B cell (primary cell): ENCODE results near the gene TEF. TPM values are rescaled to one million over a fixed set of nuclear protein-coding genes. Genes with fewer than 3 reads are reported as not detected.

Experiments
- ATAC-seq: fragments of 200-7000 bp; cut with Tn5 transposase; one replicate; pipeline ENCODE4 v1.10.0; 2021; ENCODE audit warnings: low read depth, mild to moderate bottlenecking, moderate number of reproducible peaks, moderate library complexity
- CTCF ChIA-PET: fragments of 350-600 bp; sonication (Branson Sonifier 250); formaldehyde crosslinking; loops from one replicate; lab custom pipeline; 2021; ENCODE audit warnings: antibody characterized with exemption, inconsistent platforms; lab: Charles Lee
- POLR2A ChIA-PET: fragments of 350-600 bp; sonication (Branson Sonifier 250); formaldehyde crosslinking; loops from one replicate; lab custom pipeline; 2021; ENCODE audit warnings: antibody characterized with exemption; lab: Charles Lee
- DNase-seq: peaks from one replicate; pipeline ENCODE4 v3.0.0; 2013
- H2AFZ ChIP-seq: 2 replicates; pipeline ENCODE4 v1.6.1; 2012; ENCODE audit warnings: mild to moderate bottlenecking, low read depth, low read length; ENCODE audit not compliant: insufficient read depth, poor library complexity, severe bottlenecking
- H3K27ac ChIP-seq, 2 donors: 1 replicate in 1 of 2; 2 replicates in 1 of 2; pipeline ENCODE4 v1.5.1; 2012 to 2013; ENCODE audit warnings: low read length in 2 of 2, mild to moderate bottlenecking in 2 of 2, moderate library complexity in 1 of 2
- H3K27me3 ChIP-seq, 4 experiments: fragments of 200-600 bp in 1 of 4; sonication (generic) in 1 of 4; replicated peaks in 1 of 4; 1 replicate in 2 of 4; 2 replicates in 2 of 4; pipeline versions ENCODE4 v1.6.1 to v1.7.0; 2013 to 2016; ENCODE audit warnings: low read length in 3 of 4, mild to moderate bottlenecking in 2 of 4, mixed read lengths in 1 of 4, moderate library complexity in 1 of 4; ENCODE audit not compliant: insufficient read depth in 4 of 4, control insufficient read depth in 3 of 4; ENCODE audit errors: control extremely low read depth in 1 of 4
- H3K36me3 ChIP-seq, 2 experiments: replicated peaks in 1 of 2; 1 replicate in 1 of 2; 2 replicates in 1 of 2; pipeline versions ENCODE4 v1.6.1 to v1.7.1; 2013; ENCODE audit warnings: low read length in 1 of 2; ENCODE audit not compliant: insufficient read depth in 2 of 2, control insufficient read depth in 1 of 2; ENCODE audit errors: control extremely low read depth in 1 of 2, extremely low read depth in 1 of 2
- H3K4me1 ChIP-seq, 2 donors: fragments of 200-600 bp in 1 of 2; sonication (generic) in 1 of 2; 1 replicate in 1 of 2; 2 replicates in 1 of 2; pipeline versions ENCODE4 v1.5.1 to v1.6.1; 2013 to 2017; ENCODE audit warnings: low read length in 2 of 2; ENCODE audit not compliant: control insufficient read depth in 2 of 2, insufficient read depth in 2 of 2
- H3K4me2 ChIP-seq: replicated peaks from 2 replicates; pipeline ENCODE3; 2012; ENCODE audit warnings: mild to moderate bottlenecking, low read depth, low read length; ENCODE audit not compliant: poor library complexity, severe bottlenecking
- H3K4me3 ChIP-seq, 5 experiments: fragments of 200-600 bp in 1 of 5; sonication (generic) in 1 of 5; 1 replicate in 3 of 5; 2 replicates in 2 of 5; pipeline versions ENCODE4 v1.5.1 to v1.7.0; 2011 to 2016; ENCODE audit warnings: low read length in 4 of 5, mild to moderate bottlenecking in 4 of 5, low read depth in 2 of 5, control low read depth in 1 of 5, moderate library complexity in 1 of 5; ENCODE audit not compliant: insufficient read depth in 1 of 5; ENCODE audit errors: control extremely low read depth in 1 of 5, extremely low read depth in 1 of 5
- H3K79me2 ChIP-seq: fragments of 200-600 bp; sonication (generic); one replicate; pipeline ENCODE4 v1.6.0; 2016; ENCODE audit warnings: low read length; ENCODE audit not compliant: control insufficient read depth, insufficient read depth
- H3K9ac ChIP-seq: fragments of 200-600 bp; sonication (generic); 2 replicates; pipeline ENCODE4 v1.6.1; 2017; ENCODE audit warnings: mild to moderate bottlenecking, low read length, moderate library complexity
- H3K9me3 ChIP-seq, 3 donors: one replicate each; pipeline versions ENCODE4 v1.6.1 to v1.7.1; 2013; ENCODE audit warnings: low read length in 2 of 3; ENCODE audit not compliant: control insufficient read depth in 2 of 3, insufficient read depth in 1 of 3; ENCODE audit errors: control extremely low read depth in 1 of 3
- H4K20me1 ChIP-seq: 2 replicates; pipeline ENCODE4 v1.6.0; 2012; ENCODE audit warnings: mild to moderate bottlenecking, low read length; ENCODE audit not compliant: insufficient read depth, control insufficient read depth, poor library complexity, severe bottlenecking
- H3K27ac Mint-ChIP-seq: one replicate; pipeline ENCODE4 v1.8.0; 2021; ENCODE audit warnings: mixed read lengths
- H3K27me3 Mint-ChIP-seq: one replicate; pipeline ENCODE4 v1.8.0; 2021; ENCODE audit warnings: mixed read lengths
- H3K4me1 Mint-ChIP-seq: one replicate; pipeline ENCODE4 v1.8.0; 2021; ENCODE audit warnings: mixed read lengths
- H3K4me3 Mint-ChIP-seq: one replicate; pipeline ENCODE4 v1.8.0; 2021; ENCODE audit warnings: mixed read lengths
- H3K9me3 Mint-ChIP-seq: one replicate; pipeline ENCODE4 v1.8.0; 2022; ENCODE audit warnings: mixed read lengths; ENCODE audit not compliant: insufficient read depth
- CTCF ChIP-seq: fragments of 200-600 bp; IDR thresholded peaks from one replicate; pipeline ENCODE4 v1.8.0; 2022; ENCODE audit warnings: antibody characterized with exemption, mild to moderate bottlenecking
- EZH2 ChIP-seq: IDR thresholded peaks from 2 replicates; pipeline ENCODE4 v1.6.1; 2012; ENCODE audit warnings: borderline replicate concordance, low read depth, mild to moderate bottlenecking, moderate library complexity, low read length; ENCODE audit not compliant: insufficient read depth, poor library complexity, severe bottlenecking
- WGBS: methylation state at CpG from one replicate; pipeline ENCODE4 v1.1.5; 2013; ENCODE audit warnings: missing lambda C conversion rate; ENCODE audit not compliant: insufficient coverage; 5-methylcytosine and 5-hydroxymethylcytosine counted together
- intact Hi-C: fragments of 100-400 bp; cut with micrococcal nuclease; formaldehyde crosslinking; loops from one replicate; pipeline ENCODE4 v1.10.0; 2022
- polyA plus RNA-seq: library from polyadenylated mRNA; depleted of rRNA; stranded (reverse); fragments of >200 nt; gene quantifications from 2 replicates; pipeline ENCODE4 v1.2.3, GENCODE V29; 2012
- total RNA-seq, 2 donors: library from RNA; stranded (reverse); fragments of 120-200 nt in 1 of 2; gene quantifications; 1 replicate in 1 of 2; 2 replicates in 1 of 2; pipeline versions ENCODE4 v1.2.3 to v1.2.4, GENCODE V29; 2013 to 2022

TEF gene
- total and polyA plus RNA-seq, 2 donors (not counting 1 experiment from before 2014, with no cell fraction given): 5.0 to 5.5 TPM

- 96% methylated on average over 11 of the region's 11 CpGs for WGBS
- Histone ChIP-seq H4K20me1 (no peaks in the 10 kb centered on the region), H3K4me1 (no peaks in the 10 kb centered on the region), H3K4me3 (no peak overlapping the region), H3K27me3 (no peaks in the 10 kb centered on the region), H3K27ac (no peak overlapping the region), H3K4me2 (no peak overlapping the region), H2AFZ (no peak overlapping the region), H3K9ac (no peak overlapping the region), H3K9me3 (no peaks in the 10 kb centered on the region), H3K79me2 (no peaks in the 10 kb centered on the region), H3K36me3 (peaks cover 0 to 55% of the 10 kb centered on the region in 2 experiments)
- ChIA-PET POLR2A (no interaction called here), CTCF (no interaction called here)
- no peak overlapping the region for H3K27ac Mint-ChIP-seq
- H3K4me3 Mint-ChIP-seq: no peak overlapping the region
- no peaks in the 10 kb centered on the region for H3K27me3 Mint-ChIP-seq
- no peaks in the 10 kb centered on the region for H3K9me3 Mint-ChIP-seq
- ATAC-seq (no peak), DNase-seq (no peak)
- no peaks in the 10 kb centered on the region for H3K4me1 Mint-ChIP-seq
- intact Hi-C loops: no loop called here
- no peak for TF ChIP-seq CTCF
- no peak for TF ChIP-seq EZH2
Measured at GRCh38 chr22:41340357-41340756, 41.4 kb upstream of the TEF start.

GRCh38 chr22:41341012-41341411 lies 40.7 kb upstream of the TEF start:
- Histone ChIP-seq H3K36me3 (peaks cover 0 to 53% of the 10 kb centered on the region in 2 experiments), H3K79me2 (no peaks in the 10 kb centered on the region), H4K20me1 (no peaks in the 10 kb centered on the region), H3K4me3 (no peak overlapping the region), H3K9ac (no peak overlapping the region), H3K27me3 (no peaks in the 10 kb centered on the region), H3K4me2 (no peak overlapping the region), H2AFZ (no peak overlapping the region), H3K9me3 (no peaks in the 10 kb centered on the region), H3K4me1 (no peaks in the 10 kb centered on the region), H3K27ac (no peak overlapping the region)
- 94% methylated on average over 4 of the region's 8 CpGs for WGBS
- ChIA-PET CTCF (no interaction called here), POLR2A (no interaction called here)
- TF ChIP-seq EZH2 (no peak), CTCF (no peak)
- DNase-seq (no peak), ATAC-seq (no peak)
- Mint-ChIP-seq H3K9me3 (no peaks in the 10 kb centered on the region), H3K4me1 (no peaks in the 10 kb centered on the region), H3K4me3 (no peak overlapping the region), H3K27me3 (no peaks in the 10 kb centered on the region), H3K27ac (no peak overlapping the region)
- intact Hi-C loops: no loop called here
